PC-3 (cell line): Measurements from ENCODE around the gene WDR5B. TPM values are rescaled to one million over a fixed set of nuclear protein-coding genes. Genes with fewer than 3 reads are reported as not detected.

ENCODE experiments used
- ATAC-seq: fragments of 200-7000 bp; cut with Tn5 transposase; 2 replicates; pipeline ENCODE4 v1.9.1; 2020; ENCODE audit warnings: mild to moderate bottlenecking, moderate library complexity
- BruUV-seq: library from RNA; stranded (reverse); fragments of 400-500 nt; replicated peaks from 2 replicates; lab custom pipeline; 2021; lab: Mats Ljungman, UMichigan
- CTCF ChIA-PET: fragments of 300-600 bp; sonication (Branson Sonifier 250); formaldehyde crosslinking; loops from one replicate; lab custom pipeline; 2022; ENCODE audit warnings: antibody characterized with exemption; lab: Charles Lee
- POLR2A ChIA-PET: fragments of 300-600 bp; sonication (Branson Sonifier 250); formaldehyde crosslinking; loops from one replicate; lab custom pipeline; 2022; ENCODE audit warnings: antibody characterized with exemption; ENCODE audit not compliant: unreplicated experiment; lab: Charles Lee
- DNase-seq: peaks from one replicate; pipeline ENCODE4 v3.0.0-alpha.2; 2015
- H2AFZ ChIP-seq: fragments of 300-600 bp; sonication (generic); 2 replicates; pipeline ENCODE4 v1.6.0; 2016; ENCODE audit warnings: antibody characterized with exemption, low read length
- H3F3A ChIP-seq: fragments of 300-600 bp; sonication (generic); one replicate; pipeline ENCODE4 v1.6.0; 2017; ENCODE audit warnings: antibody characterized with exemption, low read length, control low read depth, mild to moderate bottlenecking; ENCODE audit not compliant: unreplicated experiment
- H3K27ac ChIP-seq: fragments of 300-600 bp; sonication (generic); 2 replicates; pipeline ENCODE4 v1.5.1; 2016; ENCODE audit warnings: mild to moderate bottlenecking, low read length
- H3K27me3 ChIP-seq: fragments of 300-600 bp; sonication (generic); 2 replicates; pipeline ENCODE4 v1.6.1; 2016; ENCODE audit warnings: low read length, mixed read lengths
- H3K36me3 ChIP-seq: fragments of 300-600 bp; sonication (generic); 2 replicates; pipeline ENCODE4 v1.6.1; 2016; ENCODE audit warnings: low read depth, mixed run types, low read length, mixed read lengths
- H3K4me1 ChIP-seq: fragments of 300-600 bp; sonication (generic); 2 replicates; pipeline ENCODE4 v1.5.1; 2016; ENCODE audit warnings: low read length; ENCODE audit not compliant: insufficient read depth
- H3K4me2 ChIP-seq: fragments of 300-600 bp; sonication (generic); 2 replicates; pipeline ENCODE4 v1.6.0; 2016; ENCODE audit warnings: low read length
- H3K4me3 ChIP-seq: fragments of 300-600 bp; sonication (generic); 2 replicates; pipeline ENCODE4 v1.5.1; 2016; ENCODE audit warnings: mild to moderate bottlenecking, low read length, mixed read lengths
- H3K79me2 ChIP-seq: fragments of 300-600 bp; sonication (generic); 2 replicates; pipeline ENCODE4 v1.6.1; 2017; ENCODE audit warnings: low read length, mixed read lengths
- H3K9ac ChIP-seq: fragments of 300-600 bp; sonication (generic); 2 replicates; pipeline ENCODE4 v1.6.0; 2016; ENCODE audit warnings: mild to moderate bottlenecking, low read length
- H3K9me2 ChIP-seq: fragments of 300-600 bp; sonication (generic); replicated peaks from 2 replicates; pipeline ENCODE4 v1.6.1; 2016; ENCODE audit warnings: mixed run types, low read length, mixed read lengths
- H3K9me3 ChIP-seq: fragments of 300-600 bp; sonication (generic); 2 replicates; pipeline ENCODE4 v1.6.1; 2016; ENCODE audit warnings: low read length, mixed read lengths
- H4K20me1 ChIP-seq: fragments of 300-600 bp; sonication (generic); 2 replicates; pipeline ENCODE4 v1.6.1; 2016; ENCODE audit warnings: low read length, mixed read lengths
- CTCF ChIP-seq: fragments of 300-600 bp; sonication (generic); conservative IDR thresholded peaks from 2 replicates; pipeline ENCODE4 v1.5.1; 2017; ENCODE audit warnings: antibody characterized with exemption, low read depth, mild to moderate bottlenecking, low read length
- EZH2 ChIP-seq: fragments of 300-600 bp; sonication (generic); IDR thresholded peaks from one replicate; pipeline ENCODE4 v1.6.1; 2017; ENCODE audit warnings: antibody characterized with exemption, mild to moderate bottlenecking, low read length; ENCODE audit not compliant: unreplicated experiment
- EZH2phosphoT487 ChIP-seq: fragments of 300-600 bp; sonication (generic); IDR thresholded peaks from 2 replicates; pipeline ENCODE4 v1.6.1; 2018; ENCODE audit warnings: mild to moderate bottlenecking, antibody characterized with exemption, low read length, borderline replicate concordance
- intact Hi-C: fragments of 100-400 bp; cut with micrococcal nuclease; formaldehyde crosslinking; loops from 2 replicates; pipeline ENCODE4 v1.9.0; 2023
- total RNA-seq: library from RNA; depleted of rRNA; stranded (reverse); fragments of >200 nt; gene quantifications from 2 replicates; pipeline ENCODE4 v1.2.3, GENCODE V29; 2014

The WDR5B gene
- total RNA-seq, 1 experiment from 2014 or later, result 4.0 TPM

GRCh38 chr3:122462406-122462805, 46.5 kb upstream of the WDR5B start:
- Histone ChIP-seq H3K79me2 (peaks cover 7% of the 10 kb centered on the region), H3K9me3 (no peaks in the 10 kb centered on the region), H3K36me3 (peaks cover 65% of the 10 kb centered on the region), H3K9ac (no peak overlapping the region), H3K9me2 (no peaks in the 10 kb centered on the region), H4K20me1 (no peaks in the 10 kb centered on the region), H3K4me3 (no peak overlapping the region), H3K4me1 (no peaks in the 10 kb centered on the region), H2AFZ (no peak overlapping the region), H3K4me2 (no peak overlapping the region), H3F3A (peaks cover 4% of the 10 kb centered on the region), H3K27ac (no peak overlapping the region), H3K27me3 (no peaks in the 10 kb centered on the region)
- ChIA-PET POLR2A (no interaction called here), CTCF (no interaction called here)
- DNase-seq (no peak), ATAC-seq (no peak)
- TF ChIP-seq CTCF (no peak), EZH2phosphoT487 (no peak), EZH2 (no peak)
- no TSS peak for BruUV-seq
- intact Hi-C loops, result loop anchor here (5.0 kb wide), 1 partner anchor 50 kb away; the partner anchor contains the start of gene KPNA1

- intact Hi-C loops, result loop anchor here (5.0 kb wide), 1 partner anchor 50 kb away; the partner anchor contains the start of gene KPNA1
- Histone ChIP-seq H3K27ac (no peak overlapping the region), H4K20me1 (no peaks in the 10 kb centered on the region), H3K9me3 (no peaks in the 10 kb centered on the region), H3K9me2 (no peaks in the 10 kb centered on the region), H3K4me1 (no peaks in the 10 kb centered on the region), H3K4me2 (no peak overlapping the region), H3K4me3 (no peak overlapping the region), H3F3A (peaks cover 4% of the 10 kb centered on the region), H2AFZ (no peak overlapping the region), H3K36me3 (peaks cover 68% of the 10 kb centered on the region), H3K79me2 (peaks cover 4% of the 10 kb centered on the region; the same call in 1 of the 2 replicates), H3K9ac (no peak overlapping the region), H3K27me3 (no peaks in the 10 kb centered on the region)
- TF ChIP-seq CTCF (no peak), EZH2phosphoT487 (no peak), EZH2 (no peak)
- BruUV-seq, result no TSS peak
- DNase-seq, result no peak
- ATAC-seq, result no peak
- ChIA-PET CTCF (no interaction called here), POLR2A (interaction anchor here (0.6 kb wide), 1 partner anchor 77 kb away, joined by 3 read pairs; no protein-coding TSS in a partner anchor)
These were observed 45.9 kb upstream of the WDR5B start for GRCh38 chr3:122461806-122462205.

- H3K9me3 ChIP-seq, result no peaks in the 10 kb centered on the region
- H3K36me3 ChIP-seq, result peaks cover 71% of the 10 kb centered on the region
- ChIA-PET CTCF (no interaction called here), POLR2A (no interaction called here)
- H3F3A ChIP-seq, result peaks cover 4% of the 10 kb centered on the region
- DNase-seq (peak; percentile 75), ATAC-seq (peak; percentile 81)
- intact Hi-C loops, result loop anchor here (1.0 kb wide), 2 partner anchors 75 to 220 kb away; no protein-coding TSS in a partner anchor
- H3K4me2 ChIP-seq, result no peak overlapping the region
- H3K27ac ChIP-seq, result no peak overlapping the region
- H3K27me3 ChIP-seq, result no peaks in the 10 kb centered on the region
- H3K4me3 ChIP-seq, result no peak overlapping the region
- no peaks in the 10 kb centered on the region for H3K9me2 ChIP-seq
- H4K20me1 ChIP-seq, result no peaks in the 10 kb centered on the region
- H3K79me2 ChIP-seq, result no peaks in the 10 kb centered on the region
- H2AFZ ChIP-seq, result no peak overlapping the region
- TF ChIP-seq CTCF, result peak; percentile 83
- no peak for TF ChIP-seq EZH2
- no peak for TF ChIP-seq EZH2phosphoT487
- no peaks in the 10 kb centered on the region for H3K4me1 ChIP-seq
- BruUV-seq, result no TSS peak
- no peak overlapping the region for H3K9ac ChIP-seq
These were observed 43.1 kb upstream of the WDR5B start for GRCh38 chr3:122458992-122459391.
